H1 (cell line): ENCODE results near the gene EBF3. TPM values are rescaled to one million over a fixed set of nuclear protein-coding genes. Genes with fewer than 3 reads are reported as not detected.

Experiments used
- CTCF ChIA-PET: fragments of 300-600 bp; sonication (Branson Sonifier 250); formaldehyde crosslinking; loops from one replicate; lab custom pipeline; 2021; ENCODE audit not compliant: partially characterized antibody; lab: Charles Lee
- POLR2A ChIA-PET: fragments of 300-600 bp; sonication (Branson Sonifier 250); formaldehyde crosslinking; loops from one replicate; lab custom pipeline; 2021; ENCODE audit warnings: inconsistent platforms; ENCODE audit not compliant: partially characterized antibody; lab: Charles Lee
- DNase-seq, 2 experiments: peaks; one replicate each; pipeline versions ENCODE4 v3.0.0 to v3.0.0-alpha.2; 2010 to 2022; ENCODE audit warnings: low spot score in 2 of 2, low read depth in 1 of 2, mixed read lengths in 1 of 2
- FAIRE-seq: peaks from 2 replicates; lab custom pipeline; 2011; peaks lifted over from hg19 to GRCh38; lab: Jason Lieb, UNC
- H2AFZ ChIP-seq: 2 replicates; pipeline ENCODE4 v1.8.1; 2012; ENCODE audit warnings: low read length, inconsistent platforms
- H2AK5ac ChIP-seq: 2 replicates; pipeline ENCODE4 v1.6.1; 2013; ENCODE audit warnings: low read depth, low read length
- H2BK120ac ChIP-seq: replicated peaks from 2 replicates; pipeline ENCODE3; 2013; ENCODE audit warnings: low read depth, low read length, inconsistent platforms
- H2BK12ac ChIP-seq: 2 replicates; pipeline ENCODE4 v1.6.1; 2013; ENCODE audit warnings: low read depth, low read length
- H2BK15ac ChIP-seq: 2 replicates; pipeline ENCODE4 v1.6.1; 2013; ENCODE audit warnings: low read length
- H2BK20ac ChIP-seq: 2 replicates; pipeline ENCODE4 v1.6.1; 2013; ENCODE audit warnings: low read length
- H2BK5ac ChIP-seq: 2 replicates; pipeline ENCODE4 v1.6.1; 2013; ENCODE audit warnings: low read depth, low read length
- H3K14ac ChIP-seq: 2 replicates; pipeline ENCODE4 v1.6.1; 2013; ENCODE audit warnings: inconsistent platforms; ENCODE audit not compliant: insufficient read length
- H3K18ac ChIP-seq: 2 replicates; pipeline ENCODE4 v1.6.1; 2013; ENCODE audit warnings: low read length; ENCODE audit errors: extremely low read depth
- H3K23ac ChIP-seq: 2 replicates; pipeline ENCODE4 v1.6.1; 2013; ENCODE audit warnings: inconsistent platforms; ENCODE audit not compliant: insufficient read length
- H3K23me2 ChIP-seq: 2 replicates; pipeline ENCODE4 v1.6.1; 2013; ENCODE audit warnings: low read depth, low read length
- H3K27ac ChIP-seq: 2 replicates; pipeline ENCODE4 v1.6.1; 2011; ENCODE audit warnings: low read depth, low read length, inconsistent platforms
- H3K27me3 ChIP-seq, 4 experiments: replicated peaks in 1 of 4; 1 replicate in 1 of 4; 2 replicates in 3 of 4; pipeline versions ENCODE4 v1.6.1 to v1.8.1; 2011 to 2013; ENCODE audit warnings: low read length in 3 of 4, mild to moderate bottlenecking in 3 of 4, inconsistent platforms in 2 of 4, mixed read lengths in 2 of 4, moderate library complexity in 1 of 4; ENCODE audit not compliant: control insufficient read depth in 3 of 4, insufficient read depth in 3 of 4; ENCODE audit errors: extremely low read depth in 1 of 4
- H3K36me3 ChIP-seq, 4 experiments: 2 replicates each; pipeline versions ENCODE4 v1.6.1 to v1.8.1; 2011 to 2013; ENCODE audit warnings: mild to moderate bottlenecking in 4 of 4, low read length in 3 of 4, moderate library complexity in 2 of 4, control low read depth in 1 of 4, inconsistent platforms in 1 of 4; ENCODE audit not compliant: insufficient read depth in 4 of 4, control insufficient read depth in 2 of 4
- H3K4ac ChIP-seq: replicated peaks from 2 replicates; pipeline ENCODE3; 2013; ENCODE audit warnings: low read length, low read depth, mixed read lengths, inconsistent platforms; ENCODE audit not compliant: insufficient read length
- H3K4me1 ChIP-seq, 4 experiments: replicated peaks in 1 of 4; 1 replicate in 1 of 4; 2 replicates in 3 of 4; pipeline versions ENCODE4 v1.6.1 to v1.8.1; 2011 to 2013; ENCODE audit warnings: low read length in 3 of 4, inconsistent platforms in 2 of 4, mixed read lengths in 1 of 4; ENCODE audit not compliant: insufficient read depth in 4 of 4, control insufficient read depth in 3 of 4
- H3K4me2 ChIP-seq, 2 experiments: 2 replicates each; pipeline versions ENCODE4 v1.6.1 to v1.8.1; 2011 to 2013; ENCODE audit warnings: low read depth in 2 of 2, low read length in 2 of 2, control low read depth in 1 of 2, inconsistent platforms in 1 of 2, mild to moderate bottlenecking in 1 of 2; ENCODE audit not compliant: insufficient read depth in 1 of 2
- H3K4me3 ChIP-seq, 4 experiments: fragments of 200-600, 300-600 bp in 1 of 4; sonication (generic), shearing (Covaris generic), sonication (Bioruptor Twin) in 1 of 4; 2 replicates each; pipeline versions ENCODE4 v1.5.1 to v1.8.1; 2011 to 2016; ENCODE audit warnings: low read length in 4 of 4, low read depth in 3 of 4, control low read depth in 2 of 4, inconsistent platforms in 2 of 4, mild to moderate bottlenecking in 2 of 4, mixed read lengths in 1 of 4, moderate library complexity in 1 of 4; ENCODE audit not compliant: insufficient read depth in 2 of 4; ENCODE audit errors: extremely low read depth in 1 of 4
- H3K56ac ChIP-seq: replicated peaks from 2 replicates; pipeline ENCODE3; 2013; ENCODE audit warnings: low read depth, mild to moderate bottlenecking, mixed read lengths, low read length, inconsistent platforms; ENCODE audit not compliant: insufficient read length
- H3K79me1 ChIP-seq: 2 replicates; pipeline ENCODE4 v1.6.1; 2013; ENCODE audit warnings: low read depth, low read length, control low read depth
- H3K79me2 ChIP-seq, 2 experiments: 2 replicates each; pipeline versions ENCODE4 v1.6.1 to v1.8.1; 2012 to 2013; ENCODE audit warnings: low read length in 2 of 2, mild to moderate bottlenecking in 2 of 2, inconsistent platforms in 1 of 2; ENCODE audit not compliant: insufficient read depth in 2 of 2, control insufficient read depth in 1 of 2
- H3K9ac ChIP-seq, 4 experiments: replicated peaks in 1 of 4; 1 replicate in 1 of 4; 2 replicates in 3 of 4; pipeline versions ENCODE4 v1.6.1 to v1.8.1; 2011 to 2013; ENCODE audit warnings: low read depth in 3 of 4, low read length in 3 of 4, control low read depth in 2 of 4, mild to moderate bottlenecking in 2 of 4, moderate library complexity in 2 of 4, inconsistent platforms in 1 of 4; ENCODE audit errors: extremely low read depth in 1 of 4
- H3K9me3 ChIP-seq, 2 experiments: 2 replicates each; pipeline versions ENCODE4 v1.6.1 to v1.8.1; 2012 to 2013; ENCODE audit warnings: mild to moderate bottlenecking in 2 of 2, moderate library complexity in 2 of 2, control low read depth in 1 of 2, inconsistent platforms in 1 of 2, low read depth in 1 of 2, low read length in 1 of 2, mixed read lengths in 1 of 2; ENCODE audit not compliant: insufficient read depth in 2 of 2
- H4K20me1 ChIP-seq, 2 experiments: replicated peaks in 1 of 2; 2 replicates each; pipeline versions ENCODE3 to v1.8.1; 2011 to 2013; ENCODE audit warnings: inconsistent platforms in 2 of 2, low read length in 2 of 2, mild to moderate bottlenecking in 1 of 2; ENCODE audit not compliant: insufficient read depth in 2 of 2, control insufficient read depth in 1 of 2
- H4K5ac ChIP-seq: 2 replicates; pipeline ENCODE4 v1.6.1; 2013; ENCODE audit warnings: low read length, low read depth, mixed read lengths, inconsistent platforms; ENCODE audit not compliant: insufficient read length
- H4K8ac ChIP-seq: 2 replicates; pipeline ENCODE4 v1.8.0; 2013; ENCODE audit warnings: mild to moderate bottlenecking, moderate library complexity, low read length, inconsistent platforms; ENCODE audit not compliant: insufficient read depth; ENCODE audit errors: extremely low read depth
- H4K91ac ChIP-seq: replicated peaks from 2 replicates; pipeline ENCODE3; 2013; ENCODE audit warnings: low read length, mixed read lengths, inconsistent platforms; ENCODE audit not compliant: insufficient read length
- ASH2L ChIP-seq: fragments of 200-600, 300-600 bp; sonication (generic); IDR thresholded peaks from one replicate; pipeline ENCODE4 v1.7.1; 2017; ENCODE audit warnings: low read length
- CEBPB ChIP-seq: IDR thresholded peaks from 2 replicates; pipeline ENCODE4 v1.6.1; 2012; ENCODE audit warnings: low read depth, low read length
- EP300 ChIP-seq, 2 experiments: IDR thresholded peaks; 1 replicate in 1 of 2; 2 replicates in 1 of 2; pipeline ENCODE4 v1.6.1; 2011 to 2012; ENCODE audit warnings: low read depth in 2 of 2, low read length in 2 of 2, mild to moderate bottlenecking in 2 of 2, borderline replicate concordance in 1 of 2, inconsistent platforms in 1 of 2, moderate library complexity in 1 of 2
- GTF2F1 ChIP-seq: IDR thresholded peaks from 2 replicates; pipeline ENCODE4 v1.6.1; 2012; ENCODE audit warnings: low read depth, low read length, improper control_type of control experiment, borderline replicate concordance
- KDM4A ChIP-seq: IDR thresholded peaks from one replicate; pipeline ENCODE4 v1.7.1; 2012; ENCODE audit warnings: low read depth, mild to moderate bottlenecking, moderate library complexity, low read length, inconsistent platforms; ENCODE audit not compliant: severe bottlenecking
- POU5F1 ChIP-seq: IDR thresholded peaks from 2 replicates; pipeline ENCODE4 v1.6.1; 2011; ENCODE audit warnings: low read depth, mild to moderate bottlenecking, low read length, moderate library complexity
- SIN3A ChIP-seq, 2 experiments: IDR thresholded peaks in 1 of 2; conservative IDR thresholded peaks in 1 of 2; 2 replicates each; pipeline ENCODE4 v1.6.1; 2011 to 2012; ENCODE audit warnings: low read length in 2 of 2, improper control_type of control experiment in 1 of 2, low read depth in 1 of 2, mild to moderate bottlenecking in 1 of 2
- TAF7 ChIP-seq: optimal IDR thresholded peaks from 2 replicates; pipeline ENCODE3; 2011; ENCODE audit warnings: low read depth, mild to moderate bottlenecking, inconsistent platforms, low read length, moderate library complexity, borderline replicate concordance
- TCF12 ChIP-seq: IDR thresholded peaks from 2 replicates; pipeline ENCODE4 v1.6.1; 2011; ENCODE audit warnings: low read depth, mild to moderate bottlenecking, low read length
- WGBS, 2 experiments: shearing (Covaris generic) in 1 of 2; methylation state at CpG; one replicate each; pipeline versions ENCODE4 v1.1.6 to v1.1.7; 2013 to 2015; ENCODE audit warnings: low lambda C conversion rate in 2 of 2, mixed read lengths in 2 of 2, inconsistent platforms in 1 of 2, low coverage in 1 of 2, missing lambda C conversion rate in 1 of 2; ENCODE audit not compliant: insufficient replicate concordance in 2 of 2, insufficient coverage in 1 of 2, insufficient read length in 1 of 2; ENCODE audit errors: extremely low coverage in 1 of 2, missing lambda C conversion rate in 1 of 2; 5-methylcytosine and 5-hydroxymethylcytosine counted together
- polyA plus RNA-seq, 7 experiments: library from polyadenylated mRNA; depleted of rRNA in 3 of 7; stranded (reverse) in 5 of 7; unstranded in 2 of 7; fragments of >200 nt in 5 of 7; fragments of 200-250 nt in 2 of 7; gene quantifications; 1 replicate in 5 of 7; 2 replicates in 1 of 7; 4 replicates in 1 of 7; pipeline versions ENCODE4 v1.2.1 to v1.2.3, GENCODE V29; 2011 to 2013; ENCODE audit warnings: missing spikeins in 2 of 7, mixed read lengths in 2 of 7
- total RNA-seq: library from RNA; stranded (reverse); fragmentation: NEBNext Ultra II Directional; extraction: Animal tissue kit (Norgen Biotek cat#: 25700); gene quantifications from 2 replicates; pipeline ENCODE4 v1.2.1, GENCODE V29; 2021
- TF ChIP-seq, protein P1 (sequence below): IDR thresholded peaks from 2 replicates; pipeline ENCODE4 v1.6.1; 2011; ENCODE audit warnings: low read depth, mild to moderate bottlenecking, low read length; ENCODE audit not compliant: insufficient read depth

EBF3 gene
- total and polyA plus RNA-seq, 2 of the 8 experiments (the other 6 are each of a cell fraction or from before 2014, with no cell fraction given), result 0.08 to 0.26 TPM

DNA sequence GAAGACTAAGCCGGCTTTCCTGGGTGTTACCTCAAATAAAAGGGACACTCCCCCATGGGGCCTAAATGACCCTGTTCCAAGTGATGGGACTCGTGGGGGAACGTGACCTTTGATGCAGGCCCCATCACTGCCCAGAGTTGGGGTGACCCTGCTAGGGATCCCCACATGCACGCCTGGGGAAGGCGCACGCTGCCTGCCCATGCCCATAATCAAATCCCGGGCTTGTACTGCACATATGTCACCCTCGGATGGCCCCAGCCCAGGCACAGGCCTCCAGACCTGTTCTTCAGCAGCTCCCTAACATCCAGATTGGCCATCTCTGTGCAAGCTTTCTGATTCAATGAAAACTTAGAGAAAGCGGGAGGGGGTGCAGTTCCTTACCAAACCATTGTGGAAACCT, 14.7 kb downstream of the EBF3 start:
- H3K27me3 ChIP-seq, result peaks cover 2 to 18% (median 13%) of the 10 kb centered on the region in 4 experiments; a peak in 5 of 7 replicates
- peaks cover 0 to 5% (median 3%) of the 10 kb centered on the region in 4 experiments; a peak in 3 of 7 replicates for H3K4me1 ChIP-seq
- 94% methylated on average over 9 of the region's 9 CpGs; no CpG with 5 or more reads in 1 of the 2 experiments for WGBS, 2 experiments
- no peak for DNase-seq
- H3K4me2 ChIP-seq, result 0 out of 4 replicates have a peak overlapping the region, but pooled peaks have one; percentile 9 to 36
- H3K23me2 ChIP-seq, result no peaks in the 10 kb centered on the region
- no peak overlapping the region for H4K8ac ChIP-seq
- FAIRE-seq, result no peak
- ChIA-PET CTCF (interaction anchor here (0.9 to 2.7 kb wide), 6 partner anchors 20 to 618 kb away, joined by 3 to 11 read pairs (median 6); no protein-coding TSS in a partner anchor), POLR2A (interaction anchor here (1.8 kb wide), 1 partner anchor 9 kb away, joined by 7 read pairs; no protein-coding TSS in a partner anchor)
- H3K27ac ChIP-seq, result no peak overlapping the region
- H3K9ac ChIP-seq, result no peak overlapping the region; a peak in 1 of 7 replicates
- H2BK5ac ChIP-seq, result no peak overlapping the region
- H3K23ac ChIP-seq, result no peak overlapping the region
- H2AFZ ChIP-seq, result no peak overlapping the region
- no peak overlapping the region for H3K4ac ChIP-seq
- no peaks in the 10 kb centered on the region for H4K20me1 ChIP-seq
- no peak overlapping the region for H3K56ac ChIP-seq
- peak overlapping the region; percentile 24; the same call in 1 of the 2 replicates for H3K18ac ChIP-seq
- no peak overlapping the region for H3K4me3 ChIP-seq
- H4K5ac ChIP-seq, result no peak overlapping the region
- H2BK15ac ChIP-seq, result no peak overlapping the region
- no peaks in the 10 kb centered on the region for H3K9me3 ChIP-seq
- peak overlapping the region; percentile 34 for H4K91ac ChIP-seq
- peak overlapping the region; percentile 65; the same call in 1 of the 2 replicates for H2AK5ac ChIP-seq
- no peak overlapping the region for H3K14ac ChIP-seq
- H3K36me3 ChIP-seq, result no peaks in the 10 kb centered on the region
- H2BK12ac ChIP-seq, result peak overlapping the region; percentile 33; the same call in 1 of the 2 replicates
- no peaks in the 10 kb centered on the region for H3K79me2 ChIP-seq
- H2BK20ac ChIP-seq, result no peak overlapping the region
- no peaks in the 10 kb centered on the region for H3K79me1 ChIP-seq
- TF ChIP-seq TAF7 (no peak), POU5F1 (no peak), GTF2F1 (no peak), ASH2L (no peak), CEBPB (no peak), EP300 (IDR thresholded peaks at IDR 0.05; ENCODE audit: borderline replicate concordance in 1 of 2, low read depth in 2 of 2, low read length in 2 of 2) (no peak), KDM4A (no peak), TCF12 (no peak), SIN3A (conservative IDR thresholded peaks at IDR 0.05 in 1 of 2, IDR thresholded peaks at IDR 0.05 in 1 of 2; ENCODE audit: low read depth in 1 of 2, low read length in 2 of 2) (no peak)
- TF ChIP-seq, protein P1, sequence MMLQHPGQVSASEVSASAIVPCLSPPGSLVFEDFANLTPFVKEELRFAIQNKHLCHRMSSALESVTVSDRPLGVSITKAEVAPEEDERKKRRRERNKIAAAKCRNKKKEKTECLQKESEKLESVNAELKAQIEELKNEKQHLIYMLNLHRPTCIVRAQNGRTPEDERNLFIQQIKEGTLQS, result no peak
- H2BK120ac ChIP-seq, result no peak overlapping the region
